ENCODE data around the gene LTBP1. TPM values are rescaled to one million over a fixed set of nuclear protein-coding genes. Genes with fewer than 3 reads are reported as not detected.

LTBP1 gene
- total RNA-seq, 1 experiment from 2014 or later = 11.8 TPM

DNA sequence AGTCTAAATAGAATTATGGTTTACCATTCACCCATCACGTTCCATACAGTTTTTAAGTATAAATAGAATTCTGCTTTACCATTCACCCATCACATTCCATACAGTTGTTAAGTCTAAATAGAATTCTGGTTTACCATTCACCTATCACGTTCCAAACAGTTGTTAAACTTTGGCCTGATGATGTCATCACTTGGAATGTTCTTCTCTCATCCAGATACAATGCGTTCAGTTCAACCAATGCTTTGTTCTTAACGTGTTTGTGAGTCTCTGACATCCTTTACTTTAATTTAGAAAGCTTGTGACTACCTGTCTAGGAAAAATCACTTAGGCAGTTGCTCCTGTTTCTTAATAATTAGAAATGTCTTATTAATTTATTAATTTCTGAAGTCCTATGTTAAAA, 293.4 kb downstream of the LTBP1 start:
- Histone ChIP-seq H3K27me3 (ENCODE audit: low read length) (no peaks in the 10 kb centered on the region), H3K4me3 (ENCODE audit: low read length) (no peak overlapping the region), H4K20me1 (ENCODE audit: insufficient read depth, low read depth, low read length) (no peaks in the 10 kb centered on the region), H3K4me2 (ENCODE audit: low read depth, low read length, poor library complexity, severe bottlenecking) (no peak overlapping the region), H3K9ac (ENCODE audit: low read length) (no peak overlapping the region), H3K4me1 (ENCODE audit: low read length) (peaks cover 10% of the 10 kb centered on the region), H3K27ac (ENCODE audit: low read length) (no peak overlapping the region), H3K9me3 (ENCODE audit: low read length) (no peaks in the 10 kb centered on the region), H3K36me3 (ENCODE audit: insufficient read depth, low read length) (no peaks in the 10 kb centered on the region), H3K79me2 (ENCODE audit: low read length) (no peaks in the 10 kb centered on the region), H3K9me2 (replicated peaks; ENCODE audit: insufficient read depth, low read length) (no peaks in the 10 kb centered on the region), H2AFZ (ENCODE audit: low read length) (no peak overlapping the region)
- no peak for DNase-seq

- H3K9me2 ChIP-seq (replicated peaks; ENCODE audit: insufficient read depth, low read length) = no peaks in the 10 kb centered on the region
- H3K79me2 ChIP-seq (ENCODE audit: low read length) = no peaks in the 10 kb centered on the region
- H3K27ac ChIP-seq (ENCODE audit: low read length) = no peak overlapping the region
- H4K20me1 ChIP-seq (ENCODE audit: insufficient read depth, low read depth, low read length) = no peaks in the 10 kb centered on the region
- peaks cover 10% of the 10 kb centered on the region for H3K4me1 ChIP-seq (ENCODE audit: low read length)
- no peaks in the 10 kb centered on the region for H3K27me3 ChIP-seq (ENCODE audit: low read length)
- H3K4me3 ChIP-seq (ENCODE audit: low read length) = no peak overlapping the region
- H3K4me2 ChIP-seq (ENCODE audit: low read depth, low read length, poor library complexity, severe bottlenecking) = no peak overlapping the region
- H2AFZ ChIP-seq (ENCODE audit: low read length) = no peak overlapping the region
- no peaks in the 10 kb centered on the region for H3K36me3 ChIP-seq (ENCODE audit: insufficient read depth, low read length)
- H3K9ac ChIP-seq (ENCODE audit: low read length) = no peak overlapping the region
- DNase-seq = no peak
- H3K9me3 ChIP-seq (ENCODE audit: low read length) = no peaks in the 10 kb centered on the region
These were observed 294.3 kb downstream of the LTBP1 start for GRCh38 chr2:33241072-33241471.

DNA sequence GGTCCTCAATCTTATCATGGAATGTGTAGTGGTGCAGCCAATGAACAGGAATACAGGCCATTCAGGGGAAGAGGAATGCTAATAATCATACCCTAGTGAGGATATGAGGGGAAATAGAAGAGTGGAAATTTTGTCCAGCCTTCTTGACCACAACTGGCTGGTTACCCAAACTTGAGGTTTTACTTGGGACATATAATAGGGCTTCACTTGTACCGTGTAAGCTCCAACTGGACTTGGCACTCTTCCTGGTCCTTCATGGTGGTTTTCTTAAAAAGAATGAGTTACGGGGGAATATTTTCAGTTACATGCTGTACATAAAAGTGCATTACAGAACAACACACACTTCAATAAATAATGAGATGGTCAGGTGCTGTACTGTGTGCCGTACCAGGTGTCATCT, 294.8 kb downstream of the LTBP1 start:
- no peak overlapping the region for H3K4me3 ChIP-seq (ENCODE audit: low read length)
- no peak overlapping the region for H2AFZ ChIP-seq (ENCODE audit: low read length)
- peaks cover 10% of the 10 kb centered on the region for H3K4me1 ChIP-seq (ENCODE audit: low read length)
- H3K4me2 ChIP-seq (ENCODE audit: low read depth, low read length, poor library complexity, severe bottlenecking) = no peak overlapping the region
- DNase-seq = no peak
- H3K36me3 ChIP-seq (ENCODE audit: insufficient read depth, low read length) = no peaks in the 10 kb centered on the region
- H3K9me3 ChIP-seq (ENCODE audit: low read length) = no peaks in the 10 kb centered on the region
- H3K27me3 ChIP-seq (ENCODE audit: low read length) = no peaks in the 10 kb centered on the region
- H4K20me1 ChIP-seq (ENCODE audit: insufficient read depth, low read depth, low read length) = no peaks in the 10 kb centered on the region
- H3K27ac ChIP-seq (ENCODE audit: low read length) = no peak overlapping the region
- H3K9me2 ChIP-seq (replicated peaks; ENCODE audit: insufficient read depth, low read length) = no peaks in the 10 kb centered on the region
- no peak overlapping the region for H3K9ac ChIP-seq (ENCODE audit: low read length)
- no peaks in the 10 kb centered on the region for H3K79me2 ChIP-seq (ENCODE audit: low read length)

- H3K4me1 ChIP-seq (ENCODE audit: low read length) = peaks cover 10% of the 10 kb centered on the region
- no peaks in the 10 kb centered on the region for H3K27me3 ChIP-seq (ENCODE audit: low read length)
- no peaks in the 10 kb centered on the region for H3K9me2 ChIP-seq (replicated peaks; ENCODE audit: insufficient read depth, low read length)
- no peaks in the 10 kb centered on the region for H3K36me3 ChIP-seq (ENCODE audit: insufficient read depth, low read length)
- H3K27ac ChIP-seq (ENCODE audit: low read length) = no peak overlapping the region
- DNase-seq = no peak
- no peaks in the 10 kb centered on the region for H4K20me1 ChIP-seq (ENCODE audit: insufficient read depth, low read depth, low read length)
- H3K4me3 ChIP-seq (ENCODE audit: low read length) = no peak overlapping the region
- no peaks in the 10 kb centered on the region for H3K79me2 ChIP-seq (ENCODE audit: low read length)
- H2AFZ ChIP-seq (ENCODE audit: low read length) = no peak overlapping the region
- no peaks in the 10 kb centered on the region for H3K9me3 ChIP-seq (ENCODE audit: low read length)
- no peak overlapping the region for H3K9ac ChIP-seq (ENCODE audit: low read length)
- H3K4me2 ChIP-seq (ENCODE audit: low read depth, low read length, poor library complexity, severe bottlenecking) = no peak overlapping the region
These were observed 296.1 kb downstream of the LTBP1 start for GRCh38 chr2:33242845-33243244.

DNA sequence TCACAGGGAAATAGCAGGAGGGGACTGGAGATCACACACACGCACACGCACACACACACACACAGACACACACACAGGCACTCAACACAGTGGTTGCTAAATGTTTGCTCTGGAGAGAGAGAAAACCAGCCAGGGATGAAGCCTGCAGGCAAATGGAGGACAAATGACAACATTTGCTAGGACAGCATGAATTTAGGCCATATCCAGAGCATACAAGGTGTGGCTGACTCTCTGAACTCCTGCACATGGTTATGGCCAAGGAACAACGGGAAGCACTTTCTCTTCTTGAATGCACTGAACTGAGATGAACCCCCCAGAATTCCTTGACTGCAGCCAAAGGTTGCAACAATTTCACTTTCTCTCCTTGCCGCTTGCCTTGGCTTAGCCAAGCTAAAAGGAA, 299.7 kb downstream of the LTBP1 start:
- no peak overlapping the region for H2AFZ ChIP-seq (ENCODE audit: low read length)
- no peaks in the 10 kb centered on the region for H3K79me2 ChIP-seq (ENCODE audit: low read length)
- H3K4me3 ChIP-seq (ENCODE audit: low read length) = no peak overlapping the region
- no peaks in the 10 kb centered on the region for H3K9me3 ChIP-seq (ENCODE audit: low read length)
- H3K9ac ChIP-seq (ENCODE audit: low read length) = no peak overlapping the region
- H4K20me1 ChIP-seq (ENCODE audit: insufficient read depth, low read depth, low read length) = no peaks in the 10 kb centered on the region
- H3K4me2 ChIP-seq (ENCODE audit: low read depth, low read length, poor library complexity, severe bottlenecking) = no peak overlapping the region
- H3K9me2 ChIP-seq (replicated peaks; ENCODE audit: insufficient read depth, low read length) = no peaks in the 10 kb centered on the region
- peaks cover 10% of the 10 kb centered on the region for H3K4me1 ChIP-seq (ENCODE audit: low read length)
- H3K27ac ChIP-seq (ENCODE audit: low read length) = no peak overlapping the region
- DNase-seq = no peak
- no peaks in the 10 kb centered on the region for H3K27me3 ChIP-seq (ENCODE audit: low read length)
- no peaks in the 10 kb centered on the region for H3K36me3 ChIP-seq (ENCODE audit: insufficient read depth, low read length)

DNA sequence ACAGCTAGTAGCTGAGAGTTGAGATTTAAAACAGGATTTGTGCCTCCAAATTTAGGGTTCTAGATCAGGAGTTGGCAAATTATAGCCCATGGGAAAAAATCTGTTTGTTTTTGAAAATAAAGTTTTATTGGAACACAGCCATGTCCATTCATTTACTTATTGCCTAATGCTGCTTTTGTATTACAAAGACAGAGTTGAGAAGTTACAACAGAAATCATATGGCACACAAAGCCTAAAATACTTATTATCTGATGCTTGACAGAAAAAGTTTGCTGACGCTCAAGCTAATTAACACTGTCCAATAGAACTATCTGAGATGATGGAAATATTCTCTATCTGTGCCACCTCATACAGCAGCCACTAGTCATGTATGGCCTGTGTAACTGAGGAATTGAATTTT, 300.6 kb downstream of the LTBP1 start:
- Histone ChIP-seq H3K36me3 (ENCODE audit: insufficient read depth, low read length) (no peaks in the 10 kb centered on the region), H3K4me2 (ENCODE audit: low read depth, low read length, poor library complexity, severe bottlenecking) (no peak overlapping the region)

GRCh38 chr2:33250417-33251029, 303.8 kb downstream of the LTBP1 start:
- no peaks in the 10 kb centered on the region for H3K27me3 ChIP-seq (ENCODE audit: low read length)
- no peak overlapping the region for H3K27ac ChIP-seq (ENCODE audit: low read length)
- H2AFZ ChIP-seq (ENCODE audit: low read length) = no peak overlapping the region
- no peak for DNase-seq
- H3K36me3 ChIP-seq (ENCODE audit: insufficient read depth, low read length) = no peaks in the 10 kb centered on the region
- H3K9me3 ChIP-seq (ENCODE audit: low read length) = no peaks in the 10 kb centered on the region
- no peak overlapping the region for H3K9ac ChIP-seq (ENCODE audit: low read length)
- no peaks in the 10 kb centered on the region for H3K79me2 ChIP-seq (ENCODE audit: low read length)
- no peaks in the 10 kb centered on the region for H3K9me2 ChIP-seq (replicated peaks; ENCODE audit: insufficient read depth, low read length)
- H3K4me1 ChIP-seq (ENCODE audit: low read length) = no peaks in the 10 kb centered on the region
- H4K20me1 ChIP-seq (ENCODE audit: insufficient read depth, low read depth, low read length) = no peaks in the 10 kb centered on the region
- no peak overlapping the region for H3K4me3 ChIP-seq (ENCODE audit: low read length)
- no peak overlapping the region for H3K4me2 ChIP-seq (ENCODE audit: low read depth, low read length, poor library complexity, severe bottlenecking)

More for the DNA sequence above, 300.6 kb downstream of the LTBP1 start:
- H3K9me2 ChIP-seq (replicated peaks; ENCODE audit: insufficient read depth, low read length) = no peaks in the 10 kb centered on the region
- no peaks in the 10 kb centered on the region for H4K20me1 ChIP-seq (ENCODE audit: insufficient read depth, low read depth, low read length)
- H3K27ac ChIP-seq (ENCODE audit: low read length) = no peak overlapping the region
- peaks cover 10% of the 10 kb centered on the region for H3K4me1 ChIP-seq (ENCODE audit: low read length)
- no peaks in the 10 kb centered on the region for H3K9me3 ChIP-seq (ENCODE audit: low read length)
- H3K27me3 ChIP-seq (ENCODE audit: low read length) = no peaks in the 10 kb centered on the region
- no peak overlapping the region for H3K4me3 ChIP-seq (ENCODE audit: low read length)
- H3K9ac ChIP-seq (ENCODE audit: low read length) = no peak overlapping the region
- H2AFZ ChIP-seq (ENCODE audit: low read length) = no peak overlapping the region
- no peak for DNase-seq
- no peaks in the 10 kb centered on the region for H3K79me2 ChIP-seq (ENCODE audit: low read length)

DNA sequence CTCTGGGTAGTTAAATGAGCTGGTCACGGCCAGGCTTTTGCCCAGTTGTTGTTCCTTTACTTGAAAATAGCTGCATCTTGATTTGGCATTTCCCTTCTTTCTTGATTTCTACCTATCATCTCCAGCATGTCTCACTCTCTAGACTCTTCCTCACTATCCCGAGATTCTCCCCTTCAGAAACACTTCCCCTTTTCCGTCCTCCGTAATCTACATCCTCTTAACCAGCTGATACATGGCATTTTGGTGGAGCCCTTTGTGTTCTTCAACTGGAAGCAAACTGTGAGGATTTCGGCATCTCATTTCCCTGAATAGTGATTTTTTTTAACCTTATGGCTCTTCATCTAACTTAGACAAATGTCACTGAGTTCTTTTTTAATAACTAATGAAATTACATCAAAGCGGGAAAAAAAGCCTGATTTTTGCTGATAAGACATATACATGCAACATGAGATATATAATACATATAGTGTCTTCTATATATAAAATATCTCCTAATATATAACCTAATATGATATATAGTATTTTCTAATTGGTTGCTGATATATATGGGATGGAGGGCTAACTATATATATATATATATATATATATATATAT, 309.5 kb downstream of the LTBP1 start:
- no peak overlapping the region for H3K27ac ChIP-seq (ENCODE audit: low read length)
- no peak overlapping the region for H3K4me3 ChIP-seq (ENCODE audit: low read length)
- no peaks in the 10 kb centered on the region for H3K36me3 ChIP-seq (ENCODE audit: insufficient read depth, low read length)
- H3K4me2 ChIP-seq (ENCODE audit: low read depth, low read length, poor library complexity, severe bottlenecking) = no peak overlapping the region
- no peak for DNase-seq
- no peaks in the 10 kb centered on the region for H3K27me3 ChIP-seq (ENCODE audit: low read length)
- no peaks in the 10 kb centered on the region for H3K9me2 ChIP-seq (replicated peaks; ENCODE audit: insufficient read depth, low read length)
- H3K9ac ChIP-seq (ENCODE audit: low read length) = no peak overlapping the region
- H3K79me2 ChIP-seq (ENCODE audit: low read length) = no peaks in the 10 kb centered on the region
- no peak overlapping the region for H2AFZ ChIP-seq (ENCODE audit: low read length)
- no peaks in the 10 kb centered on the region for H3K9me3 ChIP-seq (ENCODE audit: low read length)
- H4K20me1 ChIP-seq (ENCODE audit: insufficient read depth, low read depth, low read length) = no peaks in the 10 kb centered on the region
- H3K4me1 ChIP-seq (ENCODE audit: low read length) = no peaks in the 10 kb centered on the region
